ENCODE results near the gene TMEM87B. TPM values are rescaled to one million over a fixed set of nuclear protein-coding genes. Genes with fewer than 3 reads are reported as not detected.
"Not testable (repeated sequence)": the region's sequence is repeated elsewhere in the genome, so short reads cannot be mapped to it uniquely, and the experiment has no call there.

The TMEM87B gene
- total RNA-seq, 1 experiment from 2014 or later = 41.6 TPM

DNA sequence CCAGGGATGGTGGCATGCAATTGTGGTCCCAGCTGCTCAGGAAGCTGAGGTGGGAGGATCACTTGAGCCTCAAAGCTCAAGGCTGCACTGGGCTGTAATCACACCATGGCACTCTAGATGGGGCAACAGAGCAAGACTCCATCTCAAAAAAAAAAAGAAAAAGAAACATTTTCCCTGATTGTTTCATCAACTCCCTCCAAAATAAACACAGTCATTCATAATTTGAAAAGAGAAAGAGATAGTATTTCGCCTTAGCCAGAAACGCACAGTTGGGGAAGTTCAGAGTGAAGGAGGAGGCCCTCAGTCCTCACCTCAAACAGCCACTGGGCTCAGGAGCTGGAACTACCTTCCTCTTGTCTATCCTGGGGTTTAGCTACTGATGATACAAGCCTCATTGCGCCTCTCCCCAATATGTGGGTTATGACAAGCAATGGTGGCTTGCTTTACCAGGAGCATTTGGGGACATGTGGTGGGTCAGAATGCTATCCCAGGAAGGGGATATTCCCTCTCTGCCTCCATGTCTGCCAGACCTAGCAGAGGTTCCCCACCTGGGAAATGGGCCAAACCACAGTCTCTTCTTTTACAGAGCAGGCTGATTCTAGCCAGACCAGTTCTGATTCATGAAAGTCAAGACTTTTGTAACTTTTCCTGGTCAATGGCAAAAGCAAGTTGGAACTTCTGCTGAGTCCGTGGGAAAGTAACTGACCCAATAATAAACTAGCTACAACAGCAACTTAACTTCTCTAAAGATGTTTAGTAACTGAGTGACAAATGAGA lies 22.2 kb upstream of the TMEM87B start:
- peak; percentile 76 for DNase-seq (ENCODE audit: low spot score)

- DNase-seq (ENCODE audit: low spot score) = peak; percentile 60
These were observed 21.5 kb upstream of the TMEM87B start for GRCh38 chr2:112033600-112033999.

DNA sequence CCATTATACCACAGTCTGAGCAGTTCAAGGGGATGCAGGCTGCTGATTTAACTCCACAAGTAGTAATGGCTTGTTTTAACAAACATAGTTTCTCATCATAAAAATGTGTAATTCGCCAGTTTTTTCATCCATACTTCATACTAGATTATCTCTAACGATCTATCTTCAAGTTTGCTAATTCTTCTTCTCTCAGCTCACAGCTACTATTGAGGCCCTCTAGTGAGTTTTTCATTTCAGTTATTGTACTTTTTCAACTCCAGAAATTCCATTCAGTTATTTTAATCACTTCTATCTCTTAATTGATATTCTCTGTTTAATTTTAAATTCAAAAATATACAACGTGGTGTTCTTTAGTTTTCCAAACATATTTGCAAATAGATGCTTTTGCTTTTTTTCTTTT lies 20.1 kb upstream of the TMEM87B start:
- no peak for DNase-seq (ENCODE audit: low spot score)

GRCh38 chr2:112035786-112036185 lies 19.3 kb upstream of the TMEM87B start:
- DNase-seq (ENCODE audit: low spot score) = no peak

- not testable (repeated sequence) for DNase-seq (ENCODE audit: low spot score)
These were observed 15.5 kb upstream of the TMEM87B start for GRCh38 chr2:112039556-112039955.

DNA sequence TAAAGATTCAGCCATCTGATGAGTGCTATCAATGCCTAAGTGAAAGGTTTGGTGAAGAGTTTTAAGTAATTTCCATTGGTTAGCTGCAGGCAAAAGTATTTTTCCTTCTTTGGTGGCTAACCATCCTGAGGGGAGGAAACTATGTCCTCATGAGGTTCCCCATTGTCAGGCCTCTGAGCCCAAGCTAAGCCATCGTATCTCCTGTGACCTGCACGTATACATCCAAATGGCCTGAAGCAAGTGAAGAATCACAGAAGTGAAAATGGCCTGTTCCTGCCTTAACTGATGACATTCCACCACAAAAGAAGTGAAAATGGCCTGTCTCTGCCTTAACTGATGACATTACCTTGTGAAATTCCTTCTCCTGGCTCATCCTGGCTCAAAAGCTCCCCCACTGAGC lies 15.0 kb upstream of the TMEM87B start:
- DNase-seq (ENCODE audit: low spot score) = not testable (repeated sequence)

DNA sequence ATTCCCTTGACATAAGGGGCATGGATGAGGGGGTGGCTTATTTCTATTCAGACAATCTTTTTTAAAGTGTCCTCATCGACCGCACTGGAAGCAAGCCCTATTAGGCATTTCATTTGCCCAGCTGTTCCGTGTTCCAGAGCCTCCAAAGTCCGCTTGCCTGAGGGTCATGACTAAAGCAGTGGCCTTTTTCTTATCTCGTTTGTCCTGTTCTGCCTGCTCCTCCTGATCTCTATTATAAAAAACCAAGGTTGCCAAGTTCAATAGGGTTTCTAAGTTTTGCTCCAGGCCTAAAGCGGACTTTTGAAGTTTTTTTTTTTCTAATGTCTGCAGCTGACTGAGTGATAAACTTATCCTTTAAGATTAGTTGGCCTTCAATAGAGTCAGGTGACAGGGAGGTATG lies 13.6 kb upstream of the TMEM87B start:
- DNase-seq (ENCODE audit: low spot score) = not testable (repeated sequence)

DNA sequence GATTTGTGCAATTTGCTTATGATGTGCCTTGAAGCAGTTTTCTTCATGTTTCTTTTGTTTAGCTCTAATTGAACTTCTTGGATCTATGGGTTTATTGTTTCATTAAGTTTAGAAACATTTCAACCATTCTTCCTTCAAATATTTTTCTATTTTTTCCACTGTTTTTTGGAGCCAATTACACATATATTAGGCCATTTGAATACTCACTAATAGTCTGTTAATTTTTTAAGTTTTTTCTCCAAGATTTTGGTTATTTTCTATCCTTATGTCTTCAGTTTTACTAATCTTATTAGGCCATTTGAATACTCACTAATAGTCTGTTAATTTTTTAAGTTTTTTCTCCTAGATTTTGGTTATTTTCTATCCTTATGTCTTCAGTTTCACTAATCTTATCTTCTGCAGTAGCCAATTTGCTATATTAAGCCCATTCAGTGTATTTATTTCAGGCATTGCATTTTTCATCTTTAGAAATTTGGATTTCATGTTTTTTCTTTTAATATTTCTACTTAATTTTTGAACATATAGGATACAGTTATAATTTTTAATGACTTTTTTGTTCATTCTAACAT lies 9.5 kb upstream of the TMEM87B start:
- no peak for DNase-seq (ENCODE audit: low spot score)

GRCh38 chr2:112046231-112046630 lies 8.8 kb upstream of the TMEM87B start:
- DNase-seq (ENCODE audit: low spot score) = no peak

DNA sequence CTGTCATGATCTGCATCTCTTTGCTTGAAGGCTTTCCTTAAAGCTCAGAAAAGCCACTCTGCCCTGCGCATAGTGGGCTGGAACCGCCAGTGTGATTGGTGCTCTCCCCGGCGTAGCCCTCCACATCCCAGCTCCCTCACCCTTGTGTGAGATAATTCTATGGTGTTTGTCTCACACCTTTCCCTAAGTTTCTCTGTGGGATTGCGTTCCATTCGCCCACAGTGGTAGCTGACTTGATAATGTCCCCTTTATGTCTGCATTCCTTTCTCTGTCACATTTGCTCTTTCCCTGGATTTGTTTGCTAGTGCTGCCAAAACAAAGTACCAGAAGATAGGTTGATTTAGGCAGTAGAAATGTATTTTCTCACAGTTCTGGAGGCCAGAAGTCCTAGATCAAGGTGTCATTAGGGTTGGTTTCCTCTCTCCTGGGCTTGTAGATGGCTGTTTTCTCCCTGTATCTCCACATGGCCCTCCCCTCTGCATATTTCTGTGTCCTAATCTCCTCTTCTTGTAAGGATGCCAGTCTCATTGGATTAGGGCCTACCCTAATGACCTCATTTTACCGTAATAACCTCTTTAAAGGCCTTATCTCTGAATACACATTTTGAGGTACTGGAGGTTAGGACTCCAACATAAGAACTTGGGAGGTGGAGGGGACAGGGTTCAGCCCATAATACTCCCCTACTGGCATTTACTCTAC lies 7.4 kb upstream of the TMEM87B start:
- DNase-seq (ENCODE audit: low spot score) = no peak

DNA sequence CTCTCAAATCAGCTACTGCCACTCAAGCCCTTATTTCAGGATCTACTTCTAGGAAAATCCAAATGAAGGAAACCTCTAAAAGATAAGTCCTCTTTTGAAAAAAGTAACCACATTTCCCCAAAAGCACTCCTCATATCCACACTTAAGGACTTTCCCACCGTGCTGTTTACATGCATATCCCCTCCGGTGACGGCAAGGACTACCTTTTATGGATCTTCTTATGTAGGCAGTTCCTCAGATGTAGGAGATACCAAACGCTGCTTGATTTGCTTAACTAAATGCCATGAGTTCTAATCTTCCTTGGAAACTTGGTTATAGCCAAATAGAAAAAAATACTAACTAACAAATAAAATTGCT lies 6.9 kb upstream of the TMEM87B start:
- no peak for DNase-seq (ENCODE audit: low spot score)

DNA sequence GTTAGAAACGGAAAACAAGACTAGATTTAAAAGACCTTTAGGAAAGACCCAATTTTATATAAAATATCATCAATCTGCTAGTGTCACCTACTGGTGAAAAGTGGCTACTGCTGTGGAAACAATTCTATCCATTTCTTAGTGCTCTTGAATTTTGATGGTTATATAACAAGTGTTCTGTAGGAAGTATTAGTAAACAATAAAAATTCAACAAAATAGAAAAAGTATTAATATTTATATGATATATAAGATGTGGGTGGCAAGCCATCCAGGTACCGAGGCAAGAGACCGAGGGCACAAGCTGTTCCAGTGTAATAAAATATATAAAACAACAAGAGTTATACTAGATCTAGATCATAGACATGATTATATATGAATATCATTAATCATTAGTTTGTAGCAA lies 6.2 kb upstream of the TMEM87B start:
- DNase-seq (ENCODE audit: low spot score) = peak; percentile 70

- DNase-seq (ENCODE audit: low spot score) = no peak
These were observed 4.8 kb upstream of the TMEM87B start for GRCh38 chr2:112050316-112050715.

DNA sequence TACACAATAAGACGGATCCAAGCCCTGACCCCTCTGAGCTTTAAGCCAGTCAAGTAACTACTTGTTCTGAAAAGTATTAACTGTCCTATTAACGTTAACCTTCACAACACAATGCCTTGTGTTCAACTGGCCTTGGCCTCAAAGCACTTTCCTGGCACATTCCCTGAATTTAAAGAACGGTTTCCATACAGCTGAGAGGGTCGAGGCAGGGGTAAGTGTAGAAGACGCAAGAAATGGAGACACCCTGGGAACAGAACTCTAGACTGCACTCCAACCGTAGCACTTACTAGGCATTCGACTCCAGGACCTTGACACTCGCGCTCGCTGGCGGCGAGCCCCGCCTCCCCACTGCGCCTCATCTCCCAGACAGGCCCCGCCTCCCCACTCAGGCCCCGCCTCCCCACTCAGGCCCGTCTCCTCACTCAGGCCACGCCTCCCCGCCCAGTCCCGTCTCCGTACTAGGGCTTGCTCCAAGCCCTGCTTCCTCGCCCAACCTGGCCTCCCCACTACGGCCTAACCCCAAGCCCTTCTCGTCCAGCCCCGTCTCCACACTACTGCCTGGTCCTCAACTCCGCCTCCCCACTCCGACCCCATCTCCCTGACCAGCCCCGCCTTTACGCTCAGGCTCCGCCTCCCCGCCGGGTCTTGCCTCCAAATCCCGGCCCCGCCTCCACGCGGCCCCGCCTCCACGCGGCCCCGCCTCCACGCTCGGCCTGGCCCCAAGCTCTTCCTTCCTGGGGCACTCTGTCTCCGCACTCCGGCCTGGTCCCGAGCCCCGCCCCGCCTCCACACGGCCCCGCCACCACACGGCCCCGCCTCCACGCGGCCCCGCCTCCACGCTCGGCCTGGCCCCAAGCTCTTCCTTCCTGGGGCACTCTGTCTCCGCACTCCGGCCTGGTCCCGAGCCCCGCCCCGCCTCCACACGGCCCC lies 887 bp upstream of the TMEM87B start:
- peak; percentile 93 for DNase-seq (ENCODE audit: low spot score)

- DNase-seq (ENCODE audit: low spot score) = peak; percentile 88
These were observed 909 bp downstream of the TMEM87B start for GRCh38 chr2:112055730-112056625.

DNA sequence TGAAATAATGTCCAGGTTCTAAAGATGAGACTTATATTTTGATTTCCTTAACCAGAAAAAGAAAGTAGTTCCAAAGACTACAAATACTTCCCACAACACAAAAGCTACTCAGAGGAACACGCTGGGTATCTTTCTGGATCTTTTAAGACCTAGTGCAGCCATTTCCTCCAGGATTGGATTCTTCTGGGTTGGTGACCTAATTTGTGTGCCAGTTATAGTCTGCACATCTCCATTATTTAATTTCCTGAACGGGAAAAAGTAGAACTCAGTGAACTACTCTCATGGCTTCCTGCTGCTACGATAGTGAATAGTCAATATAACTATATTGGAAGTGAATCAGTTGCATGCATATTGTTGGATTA lies 1.5 kb downstream of the TMEM87B start:
- DNase-seq (ENCODE audit: low spot score) = no peak

DNA sequence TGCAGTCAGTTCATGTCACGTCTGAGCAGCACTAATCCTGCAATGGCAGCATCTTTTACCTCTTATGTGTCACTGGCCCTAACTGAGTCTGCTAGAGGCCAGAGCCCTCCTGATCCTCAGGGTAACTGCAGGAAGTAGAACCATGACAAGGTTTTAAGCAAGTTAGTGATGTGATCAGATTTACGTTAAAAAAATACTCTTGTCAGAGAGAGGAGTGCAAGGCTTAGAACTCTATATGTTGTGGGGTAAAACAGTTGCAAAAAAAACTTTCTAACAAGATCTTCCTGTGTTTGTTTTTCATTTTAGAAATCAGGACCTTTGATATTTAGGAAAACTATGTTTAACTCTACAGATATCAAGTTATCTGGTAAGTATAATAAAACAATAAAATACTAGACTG lies 4.6 kb downstream of the TMEM87B start:
- no peak for DNase-seq (ENCODE audit: low spot score)

GRCh38 chr2:112061299-112061698 lies 6.2 kb downstream of the TMEM87B start:
- DNase-seq (ENCODE audit: low spot score) = no peak

- no peak for DNase-seq (ENCODE audit: low spot score)
These were observed 6.8 kb downstream of the TMEM87B start for GRCh38 chr2:112061840-112062239.

GRCh38 chr2:112062894-112063293 lies 7.8 kb downstream of the TMEM87B start:
- no peak for DNase-seq (ENCODE audit: low spot score)

GRCh38 chr2:112065486-112065885 lies 10.4 kb downstream of the TMEM87B start:
- no peak for DNase-seq (ENCODE audit: low spot score)
